CD4-positive, alpha-beta T cell treated with Interleukin-6 for 4 hours (primary cell): Measurements from ENCODE around the gene OR52W1.
A peak's percentile ranks its signal among the peaks of the same experiment; 100 is the strongest.
"Not testable (repeated sequence)": the region's sequence is repeated elsewhere in the genome, so short reads cannot be mapped to it uniquely, and the experiment has no call there.

Experiments
- DNase-seq: peaks from one replicate; pipeline ENCODE4 v3.0.0-alpha.2; 2020; ENCODE audit warnings: mixed read lengths

OR52W1 gene

DNA sequence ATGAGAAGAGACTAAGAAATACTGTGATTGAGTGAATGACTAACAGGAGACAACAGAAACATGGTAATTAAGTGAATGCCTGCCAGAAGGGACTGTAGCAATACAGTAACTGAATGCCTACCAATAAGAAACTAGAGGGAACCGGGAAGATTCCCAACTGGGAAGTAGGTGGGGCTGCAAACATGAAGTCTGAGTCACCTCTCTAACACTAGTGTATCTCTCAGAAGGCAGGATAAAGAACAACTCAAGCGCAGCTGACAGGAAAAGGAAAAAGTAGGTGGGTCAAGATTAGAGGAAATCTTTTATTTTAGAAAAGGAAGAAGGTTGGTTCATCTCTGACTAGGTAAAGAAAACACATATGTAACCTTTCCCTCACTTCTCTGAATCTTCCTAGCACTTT is 20.3 kb downstream of the OR52W1 start:
- DNase-seq, result no peak

DNA sequence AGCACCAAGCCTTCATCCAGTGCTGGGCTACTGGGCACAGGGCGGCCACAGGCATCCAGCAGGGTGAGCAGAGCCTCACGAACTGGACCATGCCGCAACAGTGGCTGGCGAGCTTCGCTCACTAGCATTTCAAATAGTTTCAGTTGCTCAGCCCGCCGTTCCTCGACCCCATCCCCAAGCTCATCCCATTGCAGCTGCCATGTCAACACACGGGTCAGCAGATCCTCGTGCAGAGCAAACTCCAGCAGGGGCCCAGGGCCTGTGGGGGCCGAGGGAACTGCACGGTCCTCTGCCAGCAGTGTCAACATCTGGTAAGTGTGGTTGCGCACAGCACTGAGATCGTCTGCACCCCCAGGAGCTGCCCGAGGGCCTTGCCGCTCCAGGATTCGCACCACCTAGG is 24.8 kb downstream of the OR52W1 start:
- no peak for DNase-seq

- DNase-seq, result no peak
These were observed 25.4 kb downstream of the OR52W1 start for GRCh38 chr11:6224421-6224820.

GRCh38 chr11:6225024-6225423 is 26.0 kb downstream of the OR52W1 start:
- DNase-seq, result no peak

GRCh38 chr11:6225896-6226295 is 26.9 kb downstream of the OR52W1 start:
- no peak for DNase-seq

GRCh38 chr11:6228520-6228919 is 29.5 kb downstream of the OR52W1 start:
- no peak for DNase-seq

GRCh38 chr11:6229911-6230310 is 30.9 kb downstream of the OR52W1 start:
- peak; percentile 19 for DNase-seq

DNA sequence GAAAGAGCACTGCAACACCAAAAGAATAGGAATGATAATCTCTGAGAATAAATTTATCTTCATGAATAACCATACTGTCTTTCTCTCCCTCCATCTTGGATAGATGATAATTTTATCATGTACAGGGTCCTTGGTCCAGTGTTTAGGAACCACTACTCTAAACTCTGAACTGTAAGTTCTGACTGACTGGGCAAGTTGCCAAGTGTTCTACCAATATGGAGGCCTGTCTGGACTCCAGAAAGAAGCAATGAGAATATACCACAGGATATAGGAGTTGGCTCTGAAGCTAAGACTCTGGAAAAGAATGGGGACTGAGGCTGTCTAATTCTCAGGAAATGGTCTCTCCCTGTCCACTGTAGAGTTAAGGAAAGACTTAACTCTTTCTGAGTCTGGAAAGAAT is 33.9 kb downstream of the OR52W1 start:
- DNase-seq, result no peak

DNA sequence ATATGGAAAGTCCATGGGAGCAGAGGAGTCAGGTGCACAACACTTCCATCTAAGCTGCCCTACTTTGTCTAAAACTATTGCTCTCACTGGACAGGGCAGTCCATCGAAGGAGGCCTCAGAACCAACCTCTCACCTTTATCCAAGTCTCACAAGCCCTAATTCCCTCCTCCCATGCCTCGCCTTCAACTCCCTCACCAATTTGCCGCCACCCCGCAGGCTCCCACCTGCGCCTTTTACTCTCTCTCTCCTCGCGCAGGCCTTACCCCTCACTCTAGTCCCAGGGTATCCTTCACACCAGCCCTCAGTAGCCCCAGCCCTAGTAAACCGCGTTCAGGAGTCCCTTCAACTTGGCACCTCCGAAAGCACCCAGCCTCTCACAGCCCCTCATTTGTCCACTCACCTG is 35.0 kb downstream of the OR52W1 start:
- DNase-seq, result no peak

GRCh38 chr11:6234387-6235107 is 35.5 kb downstream of the OR52W1 start, which contains the start of gene FHIP1B:
Gene FHIP1B, minus strand, starts transcription at chr11:6234636. Its CDS starts 10,120 bp downstream, at chr11:6224516.
- DNase-seq, result peak; percentile 99

- DNase-seq, result no peak
These were observed 38.2 kb downstream of the OR52W1 start for GRCh38 chr11:6237266-6237665.

- DNase-seq, result no peak
These were observed 38.8 kb downstream of the OR52W1 start for GRCh38 chr11:6237761-6238302.

DNA sequence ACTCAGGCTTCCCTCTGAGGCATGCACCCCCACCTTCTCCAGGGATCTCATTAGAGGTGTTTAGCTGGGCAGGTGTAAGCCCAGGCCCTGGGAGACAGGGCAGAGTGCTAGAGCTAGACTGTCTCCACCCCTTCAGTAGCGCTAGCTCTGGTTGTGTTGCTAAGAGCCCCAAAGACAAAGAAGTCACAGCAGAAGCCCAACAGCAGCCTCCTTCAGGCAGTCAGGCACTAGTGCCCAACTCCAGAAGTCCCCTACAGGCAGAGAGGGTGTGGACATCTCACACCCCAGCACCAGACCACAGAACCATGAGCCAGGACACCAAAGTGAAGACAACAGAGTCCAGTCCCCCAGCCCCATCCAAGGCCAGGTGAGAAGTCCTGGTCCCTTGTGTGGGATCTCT is 39.9 kb downstream of the OR52W1 start, which contains the start of gene CNGA4:
Gene CNGA4, plus strand, starts transcription at position 188 of the 400 bp plus-strand sequence. Its CDS starts 118 bp downstream, at position 306.
- DNase-seq, result no peak

GRCh38 chr11:6240139-6240538 is 41.1 kb downstream of the OR52W1 start:
- no peak for DNase-seq

- no peak for DNase-seq
These were observed 41.8 kb downstream of the OR52W1 start for GRCh38 chr11:6240781-6241180.

DNA sequence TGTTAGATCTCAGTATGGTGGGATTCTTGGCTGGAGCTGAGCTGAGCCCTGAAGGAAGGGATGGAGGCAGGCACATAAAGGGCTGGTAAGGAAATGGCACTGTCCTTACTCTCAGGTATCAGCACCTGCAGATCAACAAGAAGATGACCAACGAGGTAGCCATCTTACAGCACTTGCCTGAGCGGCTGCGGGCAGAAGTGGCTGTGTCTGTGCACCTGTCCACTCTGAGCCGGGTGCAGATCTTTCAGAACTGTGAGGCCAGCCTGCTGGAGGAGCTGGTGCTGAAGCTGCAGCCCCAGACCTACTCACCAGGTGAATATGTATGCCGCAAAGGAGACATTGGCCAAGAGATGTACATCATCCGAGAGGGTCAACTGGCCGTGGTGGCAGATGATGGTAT is 42.3 kb downstream of the OR52W1 start:
- no peak for DNase-seq

DNA sequence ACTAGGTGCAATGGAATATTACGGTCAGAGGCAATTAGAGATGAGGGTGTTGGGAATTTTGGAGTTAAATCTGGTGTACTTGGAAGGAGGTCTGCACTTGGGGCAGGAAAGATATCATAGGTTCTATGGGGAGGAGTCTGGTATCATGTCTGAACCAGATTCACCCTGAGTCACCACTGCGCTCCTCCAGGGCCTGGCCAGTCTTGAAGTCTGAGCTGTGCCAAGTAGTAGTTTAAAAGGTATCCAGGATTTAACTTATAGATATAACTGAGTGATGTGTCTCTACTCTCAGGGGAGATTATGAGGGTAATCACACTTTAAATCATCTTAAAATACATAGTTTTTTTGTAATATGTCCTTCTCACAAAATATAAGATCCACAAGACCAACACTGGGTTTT is 46.5 kb downstream of the OR52W1 start:
- no peak for DNase-seq

DNA sequence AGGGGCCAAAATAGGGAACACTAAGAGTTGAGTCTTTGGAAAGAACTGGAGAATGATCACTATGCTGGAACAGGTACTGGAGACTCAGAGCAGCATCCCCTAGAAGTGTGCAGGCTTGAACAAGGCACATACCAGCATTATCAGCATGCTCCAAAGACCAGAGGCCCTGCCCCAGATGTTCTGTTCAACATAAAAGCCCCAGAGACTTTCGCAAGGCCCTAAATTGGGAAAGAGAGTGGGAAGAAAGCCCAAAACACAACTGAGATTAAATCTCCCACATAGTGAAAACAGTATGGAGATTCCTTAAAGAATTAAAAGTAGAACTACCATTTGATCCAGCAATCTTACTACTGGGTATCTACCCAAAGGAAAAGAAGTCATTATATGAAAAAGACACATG is 49.2 kb downstream of the OR52W1 start:
- no peak for DNase-seq

DNA sequence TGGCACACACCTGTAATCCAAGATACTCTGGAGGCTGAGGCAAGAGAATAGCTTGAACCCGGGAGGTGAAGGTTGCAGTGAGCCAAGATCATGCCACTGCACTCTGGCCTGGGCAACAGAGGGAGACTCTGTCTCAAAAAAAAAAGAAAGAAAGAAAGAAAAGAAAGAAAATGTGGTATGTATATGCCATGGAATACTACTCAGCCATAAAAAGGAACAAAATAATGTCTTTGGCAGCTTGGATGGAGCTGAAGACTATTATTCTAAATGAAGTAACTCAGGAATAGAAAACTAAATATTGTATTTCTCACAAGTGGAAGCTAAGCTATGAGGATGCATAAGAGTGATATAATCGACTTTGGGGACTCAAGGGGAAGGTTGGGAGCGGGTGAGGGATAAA is 49.9 kb downstream of the OR52W1 start:
- DNase-seq, result not testable (repeated sequence)
